GM12878 (cell line): ENCODE results near the gene TRIP4. TPM values are rescaled to one million over a fixed set of nuclear protein-coding genes. Genes with fewer than 3 reads are reported as not detected.

Experiments
- ATAC-seq: fragments of 200-7000 bp; cut with Tn5 transposase; 3 replicates; pipeline ENCODE4 v1.9.1; 2020; ENCODE audit warnings: mild to moderate bottlenecking, moderate library complexity
- BruUV-seq: library from RNA; stranded (reverse); fragments of 400-500 nt; replicated peaks from 2 replicates; lab custom pipeline; 2021; lab: Mats Ljungman, UMichigan
- CTCF ChIA-PET: fragments of 300-600 bp; sonication (Branson Sonifier 250); formaldehyde crosslinking; extraction: SDS; loops from one replicate; lab custom pipeline; 2021; ENCODE audit warnings: inconsistent platforms; lab: Yijun Ruan, JAX
- POLR2A ChIA-PET: fragments of 350-600 bp; formaldehyde crosslinking; extraction: SDS; loops from one replicate; lab custom pipeline; 2021; ENCODE audit warnings: inconsistent platforms; lab: Charles Lee
- RAD21 ChIA-PET: fragments of 300-600 bp; sonication (Branson Sonifier 250); formaldehyde crosslinking; loops from one replicate; lab custom pipeline; 2023; ENCODE audit warnings: antibody characterized with exemption; ENCODE audit not compliant: unreplicated experiment; lab: Charles Lee
- SMC1A ChIA-PET: fragments of 300-600 bp; sonication (Branson Sonifier 250); formaldehyde crosslinking; loops from one replicate; lab custom pipeline; 2023; ENCODE audit not compliant: unreplicated experiment, uncharacterized antibody; lab: Charles Lee
- DNase-seq: peaks from one replicate; pipeline ENCODE4 v3.0.0-alpha.2; 2011; ENCODE audit warnings: low read depth, low spot score
- FAIRE-seq: peaks from 3 replicates; lab custom pipeline; 2011; peaks lifted over from hg19 to GRCh38; lab: Jason Lieb, UNC
- H2AFZ ChIP-seq: 2 replicates; pipeline ENCODE4 v1.6.0; 2011; ENCODE audit warnings: low read depth, low read length, control low read depth; ENCODE audit not compliant: control insufficient read depth
- H3K27ac ChIP-seq: 2 replicates; pipeline ENCODE4 v1.5.1; 2011; ENCODE audit warnings: control low read depth; ENCODE audit not compliant: control insufficient read depth, insufficient read depth
- H3K27me3 ChIP-seq, 2 experiments: replicated peaks in 1 of 2; 2 replicates each; pipeline versions ENCODE4 v1.6.0 to v1.6.1; 2011; ENCODE audit warnings: low read length in 1 of 2; ENCODE audit not compliant: control insufficient read depth in 2 of 2, insufficient read depth in 2 of 2
- H3K36me3 ChIP-seq, 2 experiments: 2 replicates each; pipeline ENCODE4 v1.5.1; 2011; ENCODE audit warnings: low read length in 1 of 2; ENCODE audit not compliant: control insufficient read depth in 2 of 2, insufficient read depth in 2 of 2
- H3K4me1 ChIP-seq: 2 replicates; pipeline ENCODE4 v1.6.1; 2011; ENCODE audit warnings: mild to moderate bottlenecking, low read length, moderate library complexity, mixed read lengths; ENCODE audit not compliant: control insufficient read depth, insufficient read depth
- H3K4me2 ChIP-seq: 2 replicates; pipeline ENCODE4 v1.6.0; 2011; ENCODE audit warnings: control low read depth; ENCODE audit not compliant: control insufficient read depth, insufficient read depth
- H3K4me3 ChIP-seq: fragments of 200-600 bp; sonication (generic); 2 replicates; pipeline ENCODE4 v1.5.1; 2016
- H3K79me2 ChIP-seq: 2 replicates; pipeline ENCODE4 v1.6.0; 2011; ENCODE audit warnings: low read length; ENCODE audit not compliant: control insufficient read depth, insufficient read depth
- H3K9ac ChIP-seq: 2 replicates; pipeline ENCODE4 v1.8.0; 2011; ENCODE audit warnings: low read length, control low read depth, mixed read lengths; ENCODE audit not compliant: control insufficient read depth, insufficient read depth
- H3K9me3 ChIP-seq: replicated peaks from 3 replicates; pipeline ENCODE4 v1.5.1; 2011; ENCODE audit warnings: mild to moderate bottlenecking, low read length; ENCODE audit not compliant: control insufficient read depth, insufficient read depth
- H4K20me1 ChIP-seq: 2 replicates; pipeline ENCODE4 v1.6.0; 2011; ENCODE audit not compliant: control insufficient read depth, insufficient read depth
- CBFB ChIP-seq: IDR thresholded peaks from 2 replicates; pipeline ENCODE4 v1.6.1; 2016; ENCODE audit warnings: antibody characterized with exemption, low read depth
- CHD2 ChIP-seq: IDR thresholded peaks from 2 replicates; pipeline ENCODE4 v1.6.1; 2011; ENCODE audit warnings: low read depth, low read length, improper control_type of control experiment, borderline replicate concordance
- EZH2 ChIP-seq: IDR thresholded peaks from 2 replicates; pipeline ENCODE4 v1.6.1; 2012; ENCODE audit warnings: low read depth, mild to moderate bottlenecking, control low read depth, inconsistent platforms, low read length, borderline replicate concordance; ENCODE audit not compliant: control insufficient read depth
- KLF5 ChIP-seq: fragments of 450-650 bp; IDR thresholded peaks from 2 replicates; pipeline ENCODE4 v1.6.1; 2014; ENCODE audit warnings: mild to moderate bottlenecking; ENCODE audit not compliant: partially characterized antibody
- MEF2A ChIP-seq: IDR thresholded peaks from 2 replicates; pipeline ENCODE4 v1.6.1; 2011; ENCODE audit warnings: low read depth, mild to moderate bottlenecking, low read length, moderate library complexity; ENCODE audit not compliant: insufficient read depth
- MEF2B ChIP-seq: fragments of 450-650 bp; IDR thresholded peaks from 2 replicates; pipeline ENCODE4 v1.6.1; 2018; ENCODE audit warnings: mild to moderate bottlenecking, moderate library complexity; ENCODE audit not compliant: partially characterized antibody, poor library complexity, severe bottlenecking
- MXI1 ChIP-seq: fragments of 150-350 bp; IDR thresholded peaks from 2 replicates; pipeline ENCODE4 v1.6.1; 2011; ENCODE audit warnings: low read depth, mild to moderate bottlenecking, inconsistent platforms, low read length, improper control_type of control experiment
- RAD21 ChIP-seq: IDR thresholded peaks from 2 replicates; pipeline ENCODE4 v1.6.1; 2011; ENCODE audit warnings: mild to moderate bottlenecking, low read depth, low read length, moderate library complexity; ENCODE audit not compliant: insufficient read depth
- SMARCA5 ChIP-seq: fragments of 450-650 bp; IDR thresholded peaks from 2 replicates; pipeline ENCODE4 v1.6.1; 2017; ENCODE audit warnings: mild to moderate bottlenecking
- TARDBP ChIP-seq: IDR thresholded peaks from 2 replicates; pipeline ENCODE4 v1.6.1; 2016; ENCODE audit warnings: borderline replicate concordance
- WRNIP1 ChIP-seq: IDR thresholded peaks from 2 replicates; pipeline ENCODE4 v1.6.1; 2011; ENCODE audit warnings: low read depth, low read length, improper control_type of control experiment, borderline replicate concordance
- ZNF207 ChIP-seq: fragments of 450-650 bp; IDR thresholded peaks from 2 replicates; pipeline ENCODE4 v1.6.1; 2014; ENCODE audit warnings: antibody characterized with exemption, mild to moderate bottlenecking, borderline replicate concordance
- WGBS: methylation state at CpG from one replicate; pipeline ENCODE4 v1.1.6; 2016; ENCODE audit warnings: low lambda C conversion rate; ENCODE audit not compliant: insufficient replicate concordance, insufficient coverage; ENCODE audit errors: missing lambda C conversion rate; 5-methylcytosine and 5-hydroxymethylcytosine counted together
- in situ Hi-C: fragments of 300-500 bp; cut with MboI; formaldehyde crosslinking; loops from 9 replicates; pipeline ENCODE4 v1.14.3; 2018; ENCODE audit warnings: mixed read lengths
- intact Hi-C: fragments of 100-400 bp; cut with micrococcal nuclease; formaldehyde crosslinking; loops from one replicate; pipeline ENCODE4 v1.14.2; 2022; ENCODE audit not compliant: unreplicated experiment
- polyA plus RNA-seq, 11 experiments: library from polyadenylated mRNA; depleted of rRNA in 4 of 11; unstranded in 6 of 11; stranded (reverse) in 5 of 11; fragments of >200 nt; fragmentation: Nextera tagmentation in 4 of 11; fragmentation: Illumina TruSeq in 1 of 11; extraction: Ambion mirVana in 4 of 11; extraction: Trizol in 1 of 11; gene quantifications; 1 replicate in 1 of 11; 2 replicates in 10 of 11; pipeline versions ENCODE4 v1.2.1 to v1.2.3, GENCODE V29; 2011 to 2016; ENCODE audit warnings: inconsistent platforms in 2 of 11, missing spikeins in 2 of 11, low read depth in 1 of 11
- total RNA-seq, 4 experiments: library from RNA; depleted of rRNA in 3 of 4; stranded (reverse); fragments of >200 nt in 3 of 4; fragmentation: Illumina TruSeq in 1 of 4; extraction: Trizol in 1 of 4; gene quantifications; 2 replicates each; pipeline versions ENCODE4 v1.2.1 to v1.2.3, GENCODE V29; 2013 to 2021
- TF ChIP-seq, protein P1 (sequence below): fragments of 450-650 bp; IDR thresholded peaks from 2 replicates; pipeline ENCODE4 v1.6.1; 2014; ENCODE audit warnings: mild to moderate bottlenecking
- TF ChIP-seq, protein P2 (sequence below): fragments of 450-650 bp; formaldehyde crosslinking; IDR thresholded peaks from 2 replicates; pipeline ENCODE4 v1.4.0; 2020; ENCODE audit warnings: mild to moderate bottlenecking, moderate library complexity
- TF ChIP-seq, protein P3 (sequence below): fragments of 450-650 bp; IDR thresholded peaks from 2 replicates; pipeline ENCODE4 v1.6.1; 2017; ENCODE audit warnings: mild to moderate bottlenecking, moderate library complexity

TRIP4 gene
- total and polyA plus RNA-seq, 10 of the 15 experiments (the other 5 are each of a cell fraction or from before 2014, with no cell fraction given) = 6.4 to 24.5 (median 20.0) TPM

- Histone ChIP-seq H3K4me3 (no peak overlapping the region), H3K27ac (no peak overlapping the region), H3K4me2 (no peak overlapping the region), H3K9ac (no peak overlapping the region), H4K20me1 (no peaks in the 10 kb centered on the region), H3K9me3 (no peaks in the 10 kb centered on the region), H3K79me2 (no peaks in the 10 kb centered on the region; the same call in 1 of the 2 replicates), H2AFZ (no peak overlapping the region), H3K4me1 (peaks cover 6% of the 10 kb centered on the region; the same call in 1 of the 2 replicates), H3K36me3 (peaks cover 0 to 8% of the 10 kb centered on the region in 2 experiments; a peak in 1 of 4 replicates), H3K27me3 (no peaks in the 10 kb centered on the region)
- no peak for FAIRE-seq
- no peak for DNase-seq
- in situ Hi-C loops = no loop called here
- ATAC-seq = no peak
- WGBS = 100% methylated on average over 2 of the region's 2 CpGs
- SMC1A ChIA-PET = interaction anchor here (0.6 to 1.3 kb wide), 8 partner anchors 9 to 121 kb away, joined by 3 to 6 read pairs (median 4); partner anchors contain the start of gene TRIP4
- RAD21 ChIA-PET = interaction anchor here (1.1 kb wide), 1 partner anchor 282 kb away, joined by 6 read pairs; no protein-coding TSS in a partner anchor
- CTCF ChIA-PET = interaction anchor here (0.6 to 1.7 kb wide), 4 partner anchors 18 to 657 kb away, joined by 3 to 4 read pairs (median 3); partner anchors contain the start of gene TRIP4
- POLR2A ChIA-PET = interaction anchor here (0.8 to 1.2 kb wide), 3 partner anchors 9 to 233 kb away, joined by 3 to 5 read pairs (median 5); no protein-coding TSS in a partner anchor
- intact Hi-C loops = no loop called here
- BruUV-seq = no TSS peak
- TF ChIP-seq MEF2A (no peak), EZH2 (no peak), CBFB (no peak), RAD21 (no peak), ZNF207 (no peak), SMARCA5 (no peak), CHD2 (no peak), KLF5 (no peak), WRNIP1 (no peak), MXI1 (no peak), TARDBP (no peak), MEF2B (no peak)
- TF ChIP-seq, protein P1, sequence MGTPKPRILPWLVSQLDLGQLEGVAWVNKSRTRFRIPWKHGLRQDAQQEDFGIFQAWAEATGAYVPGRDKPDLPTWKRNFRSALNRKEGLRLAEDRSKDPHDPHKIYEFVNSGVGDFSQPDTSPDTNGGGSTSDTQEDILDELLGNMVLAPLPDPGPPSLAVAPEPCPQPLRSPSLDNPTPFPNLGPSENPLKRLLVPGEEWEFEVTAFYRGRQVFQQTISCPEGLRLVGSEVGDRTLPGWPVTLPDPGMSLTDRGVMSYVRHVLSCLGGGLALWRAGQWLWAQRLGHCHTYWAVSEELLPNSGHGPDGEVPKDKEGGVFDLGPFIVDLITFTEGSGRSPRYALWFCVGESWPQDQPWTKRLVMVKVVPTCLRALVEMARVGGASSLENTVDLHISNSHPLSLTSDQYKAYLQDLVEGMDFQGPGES = no peak
- TF ChIP-seq, protein P2, sequence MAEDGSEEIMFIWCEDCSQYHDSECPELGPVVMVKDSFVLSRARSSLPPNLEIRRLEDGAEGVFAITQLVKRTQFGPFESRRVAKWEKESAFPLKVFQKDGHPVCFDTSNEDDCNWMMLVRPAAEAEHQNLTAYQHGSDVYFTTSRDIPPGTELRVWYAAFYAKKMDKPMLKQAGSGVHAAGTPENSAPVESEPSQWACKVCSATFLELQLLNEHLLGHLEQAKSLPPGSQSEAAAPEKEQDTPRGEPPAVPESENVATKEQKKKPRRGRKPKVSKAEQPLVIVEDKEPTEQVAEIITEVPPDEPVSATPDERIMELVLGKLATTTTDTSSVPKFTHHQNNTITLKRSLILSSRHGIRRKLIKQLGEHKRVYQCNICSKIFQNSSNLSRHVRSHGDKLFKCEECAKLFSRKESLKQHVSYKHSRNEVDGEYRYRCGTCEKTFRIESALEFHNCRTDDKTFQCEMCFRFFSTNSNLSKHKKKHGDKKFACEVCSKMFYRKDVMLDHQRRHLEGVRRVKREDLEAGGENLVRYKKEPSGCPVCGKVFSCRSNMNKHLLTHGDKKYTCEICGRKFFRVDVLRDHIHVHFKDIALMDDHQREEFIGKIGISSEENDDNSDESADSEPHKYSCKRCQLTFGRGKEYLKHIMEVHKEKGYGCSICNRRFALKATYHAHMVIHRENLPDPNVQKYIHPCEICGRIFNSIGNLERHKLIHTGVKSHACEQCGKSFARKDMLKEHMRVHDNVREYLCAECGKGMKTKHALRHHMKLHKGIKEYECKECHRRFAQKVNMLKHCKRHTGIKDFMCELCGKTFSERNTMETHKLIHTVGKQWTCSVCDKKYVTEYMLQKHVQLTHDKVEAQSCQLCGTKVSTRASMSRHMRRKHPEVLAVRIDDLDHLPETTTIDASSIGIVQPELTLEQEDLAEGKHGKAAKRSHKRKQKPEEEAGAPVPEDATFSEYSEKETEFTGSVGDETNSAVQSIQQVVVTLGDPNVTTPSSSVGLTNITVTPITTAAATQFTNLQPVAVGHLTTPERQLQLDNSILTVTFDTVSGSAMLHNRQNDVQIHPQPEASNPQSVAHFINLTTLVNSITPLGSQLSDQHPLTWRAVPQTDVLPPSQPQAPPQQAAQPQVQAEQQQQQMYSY (CRISPR knock-in tag) = no peak
- TF ChIP-seq, protein P3, sequence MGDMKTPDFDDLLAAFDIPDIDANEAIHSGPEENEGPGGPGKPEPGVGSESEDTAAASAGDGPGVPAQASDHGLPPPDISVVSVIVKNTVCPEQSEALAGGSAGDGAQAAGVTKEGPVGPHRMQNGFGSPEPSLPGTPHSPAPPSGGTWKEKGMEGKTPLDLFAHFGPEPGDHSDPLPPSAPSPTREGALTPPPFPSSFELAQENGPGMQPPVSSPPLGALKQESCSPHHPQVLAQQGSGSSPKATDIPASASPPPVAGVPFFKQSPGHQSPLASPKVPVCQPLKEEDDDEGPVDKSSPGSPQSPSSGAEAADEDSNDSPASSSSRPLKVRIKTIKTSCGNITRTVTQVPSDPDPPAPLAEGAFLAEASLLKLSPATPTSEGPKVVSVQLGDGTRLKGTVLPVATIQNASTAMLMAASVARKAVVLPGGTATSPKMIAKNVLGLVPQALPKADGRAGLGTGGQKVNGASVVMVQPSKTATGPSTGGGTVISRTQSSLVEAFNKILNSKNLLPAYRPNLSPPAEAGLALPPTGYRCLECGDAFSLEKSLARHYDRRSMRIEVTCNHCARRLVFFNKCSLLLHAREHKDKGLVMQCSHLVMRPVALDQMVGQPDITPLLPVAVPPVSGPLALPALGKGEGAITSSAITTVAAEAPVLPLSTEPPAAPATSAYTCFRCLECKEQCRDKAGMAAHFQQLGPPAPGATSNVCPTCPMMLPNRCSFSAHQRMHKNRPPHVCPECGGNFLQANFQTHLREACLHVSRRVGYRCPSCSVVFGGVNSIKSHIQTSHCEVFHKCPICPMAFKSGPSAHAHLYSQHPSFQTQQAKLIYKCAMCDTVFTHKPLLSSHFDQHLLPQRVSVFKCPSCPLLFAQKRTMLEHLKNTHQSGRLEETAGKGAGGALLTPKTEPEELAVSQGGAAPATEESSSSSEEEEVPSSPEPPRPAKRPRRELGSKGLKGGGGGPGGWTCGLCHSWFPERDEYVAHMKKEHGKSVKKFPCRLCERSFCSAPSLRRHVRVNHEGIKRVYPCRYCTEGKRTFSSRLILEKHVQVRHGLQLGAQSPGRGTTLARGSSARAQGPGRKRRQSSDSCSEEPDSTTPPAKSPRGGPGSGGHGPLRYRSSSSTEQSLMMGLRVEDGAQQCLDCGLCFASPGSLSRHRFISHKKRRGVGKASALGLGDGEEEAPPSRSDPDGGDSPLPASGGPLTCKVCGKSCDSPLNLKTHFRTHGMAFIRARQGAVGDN = no peak
Observed at GRCh38 chr15:64369078-64369607, 18.5 kb upstream of the TRIP4 start.
